ENCODE results near the gene TYK2. TPM values are rescaled to one million over a fixed set of nuclear protein-coding genes. Genes with fewer than 3 reads are reported as not detected.
A peak's percentile ranks its signal among the peaks of the same experiment; 100 is the strongest.
"Not testable (repeated sequence)": the region's sequence is repeated elsewhere in the genome, so short reads cannot be mapped to it uniquely, and the experiment has no call there.

The TYK2 gene
- total RNA-seq, 4 donors from 2014 or later, result 111 to 463 (median 201) TPM

- intact Hi-C loops (cut with DNase I; ENCODE audit: low total_unique reads), result no loop called here
- H3K27ac ChIP-seq, result peak overlapping the region; percentile 84 to 91 (median 88)
- TF ChIP-seq CTCF (IDR thresholded peaks at IDR 0.05) (no peak), POLR2AphosphoS5 (IDR thresholded peaks at IDR 0.05) (no peak), POLR2A (IDR thresholded peaks at IDR 0.05) (no peak), EP300 (IDR thresholded peaks at IDR 0.05; ENCODE audit: low read depth) (no peak)
- H3K4me3 ChIP-seq, result peak overlapping the region; percentile 57 to 88 (median 86)
- peaks cover 0 to 5% (median 2%) of the 10 kb centered on the region in 4 donors for H3K36me3 ChIP-seq
- no peak for DNase-seq
- in situ Hi-C loops (cut with MboI; ENCODE audit: low pct_ligation_motif_present in 1 of 4, low pct_unique_long_range_greater_than_20kb in 1 of 4, low sequenced_read_pairs in 3 of 4), result loop anchor here (5.0 to 25.0 kb wide), 2 partner anchors 113 to 443 kb away; partner anchors contain the start of gene OLFM2 (in 3 of the 4)
- H3K4me1 ChIP-seq, result peaks cover 9 to 21% (median 14%) of the 10 kb centered on the region in 4 donors
- no peaks in the 10 kb centered on the region for H3K9me3 ChIP-seq
- H3K27me3 ChIP-seq, result no peaks in the 10 kb centered on the region
- 0 to 1% methylated on average over 1 to 10 of the region's 10 CpGs for WGBS, 2 donors (ENCODE audit: low coverage in 1 of 2)
Measured at GRCh38 chr19:10379880-10380312, 476 bp downstream of the TYK2 start.

- Histone ChIP-seq H3K27me3 (no peaks in the 10 kb centered on the region), H3K4me1 (peaks cover 9 to 21% (median 14%) of the 10 kb centered on the region in 4 donors), H3K4me3 (no peak overlapping the region), H3K36me3 (peaks cover 0 to 6% (median 3%) of the 10 kb centered on the region in 4 donors), H3K27ac (no peak overlapping the region), H3K9me3 (no peaks in the 10 kb centered on the region)
- no peak for DNase-seq
- intact Hi-C loops (cut with DNase I; ENCODE audit: low total_unique reads), result no loop called here
- 95% methylated on average over 7 of the region's 8 CpGs; no CpG with 5 or more reads in 1 of the 2 donors for WGBS, 2 donors (ENCODE audit: low coverage in 1 of 2)
- in situ Hi-C loops (cut with MboI; ENCODE audit: low pct_ligation_motif_present in 1 of 4, low pct_unique_long_range_greater_than_20kb in 1 of 4, low sequenced_read_pairs in 3 of 4), result loop anchor here in 3 of 4 donors (25.0 kb wide), 1 partner anchor 441 kb away; the partner anchor contains the start of gene OLFM2 (in 3 of the 3)
- TF ChIP-seq POLR2AphosphoS5 (IDR thresholded peaks at IDR 0.05), result no peak
- no peak for TF ChIP-seq POLR2A (IDR thresholded peaks at IDR 0.05)
- TF ChIP-seq CTCF (IDR thresholded peaks at IDR 0.05), result no peak
- no peak for TF ChIP-seq EP300 (IDR thresholded peaks at IDR 0.05; ENCODE audit: low read depth)
Measured at GRCh38 chr19:10378124-10378523, 2.2 kb downstream of the TYK2 start.

GRCh38 chr19:10377140-10377640 is 3.2 kb downstream of the TYK2 start:
- peaks cover 9 to 21% (median 14%) of the 10 kb centered on the region in 4 donors for H3K4me1 ChIP-seq
- H3K9me3 ChIP-seq; H3K36me3 ChIP-seq; H3K27ac ChIP-seq; DNase-seq; intact Hi-C loops (cut with DNase I; ENCODE audit: low total_unique reads); H3K27me3 ChIP-seq; H3K4me3 ChIP-seq: not testable (repeated sequence)
- in situ Hi-C loops (cut with MboI; ENCODE audit: low pct_ligation_motif_present in 1 of 4, low pct_unique_long_range_greater_than_20kb in 1 of 4, low sequenced_read_pairs in 3 of 4), result loop anchor here in 3 of 4 donors (25.0 kb wide), 1 partner anchor 440 kb away; the partner anchor contains the start of gene OLFM2 (in 3 of the 3)
- 100% methylated on average over 2 of the region's 2 CpGs for WGBS, 2 donors (ENCODE audit: low coverage in 1 of 2)

GRCh38 chr19:10374931-10375330 is 5.4 kb downstream of the TYK2 start:
- intact Hi-C loops (cut with DNase I; ENCODE audit: low total_unique reads) (no loop called here), in situ Hi-C loops (cut with MboI; ENCODE audit: low pct_ligation_motif_present in 1 of 4, low pct_unique_long_range_greater_than_20kb in 1 of 4, low sequenced_read_pairs in 3 of 4) (loop anchor here in 3 of 4 donors (25.0 kb wide), 1 partner anchor 438 kb away; the partner anchor contains the start of gene OLFM2 (in 3 of the 3))
- peaks cover 0 to 16% (median 3%) of the 10 kb centered on the region in 4 donors for H3K36me3 ChIP-seq

More at GRCh38 chr19:10374931-10375330, 5.4 kb downstream of the TYK2 start:
- H3K27ac ChIP-seq, result no peak overlapping the region
- 83 to 86% methylated on average over 1 to 5 of the region's 5 CpGs for WGBS, 2 donors (ENCODE audit: low coverage in 1 of 2)
- peaks cover 6 to 16% (median 10%) of the 10 kb centered on the region in 4 donors for H3K4me1 ChIP-seq
- no peaks in the 10 kb centered on the region for H3K27me3 ChIP-seq
- H3K9me3 ChIP-seq, result no peaks in the 10 kb centered on the region
- TF ChIP-seq POLR2A (IDR thresholded peaks at IDR 0.05) (no peak), CTCF (IDR thresholded peaks at IDR 0.05) (no peak), EP300 (IDR thresholded peaks at IDR 0.05; ENCODE audit: low read depth) (no peak), POLR2AphosphoS5 (IDR thresholded peaks at IDR 0.05) (no peak)
- H3K4me3 ChIP-seq, result no peak overlapping the region
- no peak for DNase-seq

All from transverse colon (tissue), 4 donors.